NCI-H1417 treated with DMSO at 0.1 percent for 48 hours (cell line): ENCODE results near the gene OR10H5.
"Not testable (repeated sequence)": the region's sequence is repeated elsewhere in the genome, so short reads cannot be mapped to it uniquely, and the experiment has no call there.

Source experiments
- DNase-seq: peaks from one replicate; lab custom pipeline; 2025; lab: John Stamatoyannopoulos, UW

The OR10H5 gene

DNA sequence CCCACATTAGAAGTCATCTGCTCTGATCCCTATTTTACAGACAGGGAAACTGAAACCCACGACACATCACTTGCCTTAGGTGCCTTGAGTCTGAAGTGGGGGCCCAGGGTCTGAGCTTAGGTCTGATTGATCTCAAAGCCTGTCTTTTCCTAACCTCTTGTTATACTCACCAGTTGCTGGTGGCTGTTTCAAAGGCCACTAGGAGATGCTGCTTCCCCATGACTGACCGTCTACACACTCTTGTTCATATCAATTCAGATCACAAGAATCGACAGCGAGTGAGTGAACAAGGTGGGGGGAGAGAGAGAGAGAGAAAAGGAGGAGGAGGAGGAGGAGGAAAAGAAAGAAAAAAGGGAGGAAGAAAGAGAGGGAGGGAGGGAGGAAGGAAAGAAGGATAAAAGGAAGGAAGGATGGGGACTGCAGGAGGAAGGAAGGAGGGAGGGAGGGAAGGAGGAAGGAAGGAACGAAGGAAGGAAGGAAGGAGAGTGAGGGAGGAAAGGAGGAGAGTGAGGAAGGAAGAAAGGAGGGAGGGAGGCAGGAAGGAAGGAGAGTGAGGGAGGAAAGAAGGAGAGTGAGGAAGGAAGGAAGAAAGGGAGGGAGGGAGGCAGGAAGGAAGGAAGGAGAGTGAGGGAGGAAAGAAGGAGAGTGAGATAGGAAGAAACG lies 24.7 kb downstream of the OR10H5 start:
- DNase-seq, result no peak

DNA sequence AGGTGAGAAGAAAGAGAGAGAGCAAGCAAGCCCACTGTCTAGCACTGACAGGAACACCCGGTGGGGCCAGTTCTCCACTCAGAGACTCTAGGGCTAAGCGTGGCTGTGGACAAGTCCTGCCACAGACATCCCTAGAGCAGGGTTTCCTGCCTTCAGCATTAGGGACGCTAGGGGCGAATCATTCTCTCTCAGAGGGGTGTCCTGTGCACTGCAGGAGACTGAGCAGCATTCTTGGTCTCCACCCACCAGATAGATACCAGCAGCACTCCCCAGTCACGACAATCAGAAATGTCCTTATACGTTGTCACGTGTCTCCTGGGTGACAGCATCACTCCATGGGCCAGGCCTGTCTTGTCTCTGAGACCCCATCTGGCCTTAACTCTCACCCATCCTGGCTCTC lies 26.5 kb downstream of the OR10H5 start:
- no peak for DNase-seq

DNA sequence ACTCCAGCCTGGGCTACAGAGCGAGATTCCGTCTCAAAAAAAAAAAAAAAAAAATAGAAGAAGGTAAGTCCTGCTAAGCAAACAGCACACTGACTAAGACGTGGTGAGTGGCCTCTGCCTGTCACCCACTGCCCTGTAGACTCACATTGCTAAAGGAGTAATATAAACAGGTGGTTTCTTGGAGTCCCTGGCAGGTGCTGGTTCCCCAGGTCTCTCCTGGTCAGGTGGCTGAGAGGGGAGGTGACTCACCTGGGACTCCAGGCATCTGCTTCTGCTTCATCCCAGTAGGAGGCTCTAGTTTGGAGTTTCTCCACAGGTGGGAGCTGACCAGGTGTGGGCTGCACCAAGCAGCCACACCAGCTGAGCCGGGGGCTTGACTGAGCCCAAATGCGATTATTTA lies 27.8 kb downstream of the OR10H5 start, which contains the start of gene OR10H1:
Gene OR10H1, minus strand, starts transcription at position 359 of the 400 bp plus-strand sequence. CDS start 7,627 bp downstream, outside the sequence.
- DNase-seq, result no peak

DNA sequence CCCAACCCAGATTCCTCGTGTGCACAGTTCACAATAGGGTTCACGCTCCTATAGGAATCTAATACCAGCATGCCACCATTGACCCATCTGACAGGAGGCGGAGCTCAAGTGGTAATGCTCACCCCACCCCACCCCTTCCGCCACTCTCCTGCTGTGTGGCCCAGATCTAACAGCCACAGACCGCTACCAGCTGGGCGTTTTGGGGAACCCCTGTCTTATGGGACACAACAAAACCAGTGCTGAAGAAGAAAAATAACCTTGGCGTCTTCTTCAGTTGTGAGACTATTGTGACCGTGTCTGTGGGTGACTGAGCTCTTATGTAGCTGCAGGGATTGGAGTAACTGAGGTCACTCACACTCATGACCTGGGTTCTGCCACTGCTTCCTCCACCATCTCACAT lies 33.2 kb downstream of the OR10H5 start:
- DNase-seq, result no peak

DNA sequence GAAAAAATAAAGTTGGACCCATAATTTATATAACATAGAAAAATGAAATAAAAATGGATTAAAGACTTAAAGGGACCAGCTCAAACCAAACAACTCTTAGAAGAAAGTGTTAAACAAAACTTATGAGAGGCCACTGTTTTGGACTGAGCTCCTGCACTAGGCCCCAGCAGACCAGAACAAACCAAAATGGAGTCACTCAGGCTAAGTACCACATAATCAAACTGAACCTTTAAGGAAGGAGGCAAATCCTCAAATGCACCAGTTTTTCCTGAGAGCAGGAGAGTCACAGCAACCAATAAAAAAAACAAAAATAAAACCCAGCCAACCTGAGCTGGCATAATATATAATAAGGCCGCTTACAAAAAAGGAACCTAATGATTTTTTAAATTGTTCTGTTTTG lies 38.3 kb downstream of the OR10H5 start:
- no peak for DNase-seq

DNA sequence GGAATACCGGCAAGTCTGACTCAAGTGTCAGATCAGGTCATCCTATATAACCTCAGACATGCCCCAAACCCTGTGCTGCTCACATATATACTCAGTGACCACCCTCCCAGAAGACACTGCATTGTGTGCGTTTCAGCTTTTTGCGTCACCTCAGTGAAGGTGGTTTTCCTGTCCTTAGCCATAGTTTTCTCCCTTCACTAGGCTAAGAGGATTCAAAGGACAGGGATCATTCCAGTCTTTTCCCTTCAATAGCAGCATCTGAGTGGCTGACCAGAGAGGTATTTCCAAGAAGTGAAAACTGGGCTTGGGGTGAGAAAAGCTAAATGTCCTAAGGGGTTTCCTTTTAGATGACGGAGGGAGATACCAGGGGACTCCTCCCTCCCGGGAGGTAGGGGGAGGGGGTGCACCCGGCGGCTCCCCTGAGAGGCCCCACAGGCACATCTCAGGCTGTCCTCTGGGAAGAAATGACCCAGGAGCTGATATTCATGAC lies 40.7 kb downstream of the OR10H5 start:
- no peak for DNase-seq

DNA sequence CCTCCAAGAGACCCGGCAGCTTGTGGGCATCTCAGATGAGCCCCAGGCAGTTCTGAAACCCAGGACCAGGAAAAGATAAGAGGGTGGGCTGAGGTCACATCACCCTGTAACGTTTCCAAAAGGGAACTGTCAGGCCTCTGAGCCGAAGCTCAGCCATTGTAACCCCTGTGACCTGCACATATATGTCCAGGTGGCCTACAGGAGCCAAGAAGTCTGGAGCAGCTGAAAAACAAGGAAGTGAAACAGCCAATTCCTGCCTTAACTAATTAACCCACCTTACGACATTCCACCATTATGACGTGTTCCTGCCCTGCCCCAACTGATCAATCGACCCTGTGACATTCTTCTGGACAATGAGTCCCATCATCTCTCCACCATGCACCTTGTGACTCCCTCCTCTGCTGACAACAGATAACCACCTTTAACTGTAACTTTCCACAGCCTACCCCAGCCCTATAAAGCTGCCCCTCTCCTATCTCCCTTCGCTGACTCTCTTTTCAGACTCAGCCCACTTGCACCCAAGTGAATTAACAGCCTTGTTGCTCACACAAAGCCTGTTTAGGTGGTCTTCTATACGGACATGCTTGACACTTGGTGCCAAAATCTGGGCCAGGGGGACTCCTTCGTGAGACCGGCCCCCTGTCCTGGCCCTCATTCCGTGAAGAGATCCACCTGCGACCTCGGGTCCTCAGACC lies 41.3 kb downstream of the OR10H5 start:
- DNase-seq, result not testable (repeated sequence)

DNA sequence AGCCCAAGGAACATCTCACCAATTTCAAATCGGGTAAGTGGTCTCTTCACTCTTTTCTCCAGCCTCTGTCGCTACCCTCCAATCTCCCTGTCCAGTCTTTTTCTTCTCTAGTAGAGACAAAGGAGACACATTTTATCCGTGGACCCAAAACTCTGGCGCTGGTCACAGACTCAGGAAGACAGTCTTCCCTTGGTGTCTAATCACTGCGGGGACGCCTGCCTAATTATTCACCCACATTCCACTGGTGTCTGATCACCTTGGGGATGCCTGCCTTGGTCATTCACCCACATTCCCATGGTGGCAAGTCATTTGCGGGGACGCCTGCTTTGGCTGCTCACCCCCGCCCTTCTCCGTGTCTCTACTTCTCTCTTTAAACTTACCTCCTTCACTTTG lies 41.8 kb downstream of the OR10H5 start:
- no peak for DNase-seq

DNA sequence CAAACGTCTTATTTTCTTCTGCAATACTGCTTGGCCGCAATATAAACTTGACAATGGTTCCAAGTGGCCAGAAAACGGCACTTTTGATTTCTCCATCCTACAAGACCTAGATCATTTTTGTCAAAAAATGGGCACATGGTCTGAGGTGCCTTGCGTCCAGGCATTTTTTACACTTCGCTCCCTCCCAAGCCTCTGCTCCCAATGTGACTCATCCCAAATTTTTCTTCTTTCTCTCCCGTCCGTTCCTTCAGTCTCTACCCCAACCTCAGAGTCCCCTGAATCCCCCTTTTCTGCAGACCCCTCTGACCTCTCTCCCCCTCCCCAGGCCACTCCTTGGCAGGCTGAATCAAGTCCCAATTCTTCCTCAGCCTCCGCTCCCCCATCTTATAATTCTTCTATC lies 42.3 kb downstream of the OR10H5 start:
- DNase-seq, result no peak

DNA sequence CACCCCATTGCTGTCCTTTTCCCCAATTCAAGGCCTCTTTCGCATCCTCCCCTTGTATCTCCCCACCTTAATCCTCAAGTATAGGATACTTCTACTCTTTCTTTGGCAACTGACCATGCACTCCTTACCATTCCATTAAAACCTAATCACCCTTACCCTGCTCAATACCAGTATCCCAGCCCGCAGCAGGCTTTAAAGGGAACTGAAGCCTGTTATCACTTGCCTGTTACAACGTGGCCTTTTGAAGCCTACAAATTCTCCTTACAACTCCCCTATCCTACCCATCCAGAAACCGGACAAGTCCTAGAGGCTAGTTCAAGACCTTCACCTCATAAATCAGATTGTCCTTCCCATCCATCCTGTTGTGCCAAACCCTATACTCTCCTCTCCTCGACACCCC lies 44.2 kb downstream of the OR10H5 start:
- DNase-seq, result no peak

DNA sequence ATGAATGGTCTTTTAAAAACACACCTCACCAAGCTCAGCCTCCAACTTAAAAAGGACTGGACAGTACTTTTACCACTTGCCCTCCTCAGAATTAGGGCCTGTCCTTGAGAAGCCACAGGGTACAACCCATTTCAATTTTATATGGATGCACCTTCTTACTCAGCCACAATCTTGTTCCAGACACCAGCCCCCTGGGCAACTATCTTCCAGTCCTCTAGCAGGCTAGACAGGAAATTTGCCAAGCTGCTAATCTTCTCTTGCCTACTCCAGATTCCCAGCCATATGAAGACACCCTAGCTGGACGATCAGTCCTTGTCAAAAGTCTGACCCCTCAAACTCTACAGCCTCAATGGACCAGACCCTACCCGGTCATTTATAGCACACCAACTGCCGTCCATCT lies 46.8 kb downstream of the OR10H5 start:
- DNase-seq, result not testable (repeated sequence)

DNA sequence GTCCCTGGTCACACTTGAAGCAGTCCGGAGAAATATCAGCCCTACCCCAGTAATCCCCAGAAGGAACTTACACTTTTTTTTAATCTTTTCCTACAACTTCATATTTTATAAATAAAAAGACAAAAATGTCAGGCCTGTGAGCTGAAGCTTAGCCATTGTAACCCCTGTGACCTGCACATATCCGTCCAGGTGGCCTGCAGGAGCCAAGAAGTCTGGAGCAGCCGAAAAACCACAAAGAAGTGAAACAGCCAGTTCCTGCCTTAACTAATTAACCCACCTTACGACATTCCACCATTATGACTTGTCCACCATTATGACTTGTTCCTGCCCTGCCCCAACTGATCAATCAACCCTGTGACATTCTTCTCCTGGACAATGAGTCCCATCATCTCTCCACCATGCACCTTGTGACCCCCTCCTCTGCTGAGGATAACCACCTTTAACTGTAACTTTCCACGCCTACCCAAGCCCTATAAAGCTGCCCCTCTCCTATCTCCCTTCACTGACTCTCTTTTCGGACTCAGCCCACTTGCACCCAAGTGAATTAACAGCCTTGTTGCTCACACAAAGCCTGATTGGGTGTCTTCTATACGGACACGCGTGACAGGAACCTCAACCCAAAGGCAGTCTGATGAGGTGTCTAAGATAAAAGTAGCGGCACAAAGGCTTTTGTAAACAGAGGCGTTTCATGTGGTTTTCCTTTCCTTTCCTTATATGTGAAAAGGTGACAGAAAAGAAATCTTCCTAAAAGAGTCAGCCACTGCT lies 48.3 kb downstream of the OR10H5 start:
- DNase-seq, result not testable (repeated sequence)

DNA sequence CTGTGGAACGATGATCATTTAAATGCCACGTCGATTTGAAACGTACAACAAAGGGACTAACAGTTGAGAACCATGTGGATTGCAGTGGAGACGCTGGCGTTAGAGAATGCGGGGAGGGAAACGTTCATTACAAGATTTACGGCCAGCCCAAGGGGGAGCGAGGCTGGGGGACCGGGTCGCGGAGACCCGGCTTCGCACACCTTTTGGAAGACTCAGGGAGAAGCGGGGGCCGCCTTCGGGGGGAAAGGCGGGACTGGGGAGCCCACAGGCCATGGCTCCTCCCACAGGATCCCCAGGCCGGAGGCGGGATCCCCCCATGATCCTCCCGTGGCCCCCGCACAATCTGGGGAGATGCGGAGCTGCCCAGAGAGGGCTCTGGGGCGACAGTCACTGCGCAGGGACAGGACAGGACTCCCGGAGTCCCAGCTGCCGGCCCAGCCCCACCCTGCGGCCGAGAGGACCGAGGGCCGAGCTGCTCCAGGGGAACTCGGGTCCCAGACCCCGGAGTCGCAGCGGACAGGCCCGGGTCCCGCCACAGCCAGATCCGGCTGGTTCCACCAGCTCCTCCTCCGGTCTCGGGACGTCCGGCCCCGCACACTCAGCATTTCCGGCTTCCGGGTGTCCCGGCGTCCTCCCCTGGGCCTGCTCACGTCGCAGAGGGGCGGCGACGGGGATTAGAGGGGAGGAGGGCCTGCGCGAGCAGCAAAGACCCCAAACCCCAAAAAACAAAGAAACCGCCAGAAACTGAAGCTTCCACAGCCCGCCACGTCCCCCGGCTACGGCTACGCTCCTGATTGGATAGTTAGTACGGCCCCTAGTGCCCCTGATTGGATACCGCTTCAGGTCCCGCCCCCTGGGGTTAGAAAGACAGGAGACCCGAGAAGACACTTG lies 49.1 kb downstream of the OR10H5 start:
- DNase-seq, result no peak

DNA sequence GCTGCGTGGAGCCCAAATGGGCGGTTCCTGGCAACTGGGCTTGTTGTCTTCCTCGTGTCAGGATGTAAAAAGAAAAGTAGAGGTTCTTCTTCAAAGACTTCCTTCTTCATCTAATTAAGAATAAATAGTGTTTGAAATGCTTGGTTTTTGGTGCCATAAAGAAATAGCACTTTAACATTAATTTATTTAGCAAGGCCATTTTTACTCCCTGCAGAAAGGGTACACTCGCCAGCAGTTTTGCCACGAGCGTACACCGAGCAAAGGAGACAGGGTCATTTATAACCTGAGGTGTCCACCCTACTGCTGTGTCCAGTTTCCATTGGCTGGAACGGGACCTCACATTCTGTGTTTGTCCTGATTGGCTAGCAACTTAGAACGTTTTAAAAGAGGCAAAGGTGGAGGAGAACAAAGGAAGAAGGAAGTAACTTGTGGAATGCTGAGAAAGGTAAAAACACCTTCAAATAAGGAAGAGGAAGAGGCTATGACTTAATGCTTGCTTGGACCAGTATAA lies 49.8 kb downstream of the OR10H5 start:
- DNase-seq, result no peak

DNA sequence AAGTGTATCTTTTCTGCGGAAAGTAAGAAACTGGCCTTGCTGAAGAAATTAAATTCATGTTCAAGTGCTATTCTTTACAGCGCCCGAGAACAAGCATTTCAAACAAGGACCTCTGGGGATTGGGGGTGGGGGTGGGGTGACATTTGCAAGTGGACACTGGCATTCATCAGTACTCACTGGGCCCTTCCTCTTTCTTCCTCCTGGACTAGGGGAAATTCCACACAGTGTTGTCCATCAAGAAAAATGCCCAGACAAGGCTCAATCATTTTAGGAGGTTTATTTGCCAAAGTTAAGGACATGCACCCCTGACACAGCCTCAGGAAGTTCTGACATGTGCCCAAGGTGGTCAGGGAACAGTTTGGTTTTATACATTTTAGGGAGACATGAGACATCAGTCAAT lies 50.9 kb downstream of the OR10H5 start:
- no peak for DNase-seq

DNA sequence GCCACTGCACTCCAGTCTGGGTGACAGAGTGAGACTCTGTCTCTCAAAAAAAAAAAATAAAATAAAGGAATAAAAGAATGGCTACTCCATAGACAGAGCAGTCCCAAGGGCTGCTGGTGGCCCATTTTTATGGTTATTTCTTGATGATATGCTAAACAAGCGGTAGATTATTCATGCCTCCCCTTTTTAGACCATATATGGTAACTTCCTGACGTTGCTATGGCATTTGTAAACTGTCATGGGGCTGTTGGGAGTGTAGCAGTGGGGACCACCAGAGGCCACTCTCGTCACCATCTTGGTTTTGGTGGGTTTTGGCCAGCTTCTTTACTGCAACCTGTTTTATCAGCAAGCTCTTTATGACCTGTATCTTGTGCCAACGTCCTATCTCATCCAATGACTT lies 52.4 kb downstream of the OR10H5 start:
- not testable (repeated sequence) for DNase-seq

DNA sequence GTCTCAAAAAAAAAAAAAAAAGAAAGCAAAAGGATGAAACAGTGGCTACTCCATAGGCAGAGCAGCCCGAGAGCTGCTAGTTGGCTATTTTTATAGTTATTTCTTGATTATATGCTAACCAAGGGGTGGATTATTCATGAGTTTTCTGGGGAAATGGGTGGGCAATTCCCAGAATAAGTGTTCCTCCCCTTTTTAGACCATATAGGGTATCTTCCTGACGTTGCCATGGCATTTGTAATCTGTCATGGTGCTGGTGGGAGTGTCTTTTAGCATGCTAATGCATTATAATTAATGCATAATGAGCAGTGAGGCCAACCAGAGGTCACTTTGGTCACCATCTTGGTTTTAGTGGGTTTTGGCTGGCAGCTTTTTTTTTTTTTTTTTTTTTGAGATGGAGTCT lies 53.4 kb downstream of the OR10H5 start:
- no peak for DNase-seq

DNA sequence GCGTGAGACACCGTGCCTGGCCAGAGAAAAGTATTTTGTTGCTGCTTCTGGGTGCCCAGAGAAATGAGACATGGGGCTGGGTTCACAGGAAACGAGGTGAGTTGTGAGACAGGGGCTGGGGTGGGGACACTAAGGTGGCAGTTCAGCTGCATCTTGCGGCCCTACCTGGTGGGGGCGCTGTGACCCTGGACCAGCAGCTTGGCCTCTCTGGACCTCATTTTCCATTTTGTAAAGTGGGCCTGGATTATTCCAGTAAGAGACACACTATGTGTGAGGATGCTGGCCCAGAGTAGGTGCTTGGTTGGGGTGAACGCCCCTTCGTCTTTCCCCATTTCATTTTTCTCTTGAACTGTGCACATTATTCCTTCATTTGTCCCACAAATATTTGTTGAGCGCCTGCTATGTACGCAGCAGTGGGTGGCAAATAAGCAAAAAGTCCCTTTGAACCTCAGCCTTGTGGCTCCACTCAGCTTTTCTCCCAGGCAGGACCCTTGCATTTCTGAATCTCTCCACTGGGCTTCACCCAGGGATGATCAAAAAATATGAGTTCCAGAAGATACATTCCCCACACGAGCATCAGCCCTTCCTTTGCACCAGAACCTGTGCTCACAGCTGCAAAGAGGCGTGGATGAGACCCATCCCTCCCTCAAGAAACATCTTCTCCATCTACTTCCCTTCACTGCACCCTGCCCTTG lies 54.6 kb downstream of the OR10H5 start:
- no peak for DNase-seq

DNA sequence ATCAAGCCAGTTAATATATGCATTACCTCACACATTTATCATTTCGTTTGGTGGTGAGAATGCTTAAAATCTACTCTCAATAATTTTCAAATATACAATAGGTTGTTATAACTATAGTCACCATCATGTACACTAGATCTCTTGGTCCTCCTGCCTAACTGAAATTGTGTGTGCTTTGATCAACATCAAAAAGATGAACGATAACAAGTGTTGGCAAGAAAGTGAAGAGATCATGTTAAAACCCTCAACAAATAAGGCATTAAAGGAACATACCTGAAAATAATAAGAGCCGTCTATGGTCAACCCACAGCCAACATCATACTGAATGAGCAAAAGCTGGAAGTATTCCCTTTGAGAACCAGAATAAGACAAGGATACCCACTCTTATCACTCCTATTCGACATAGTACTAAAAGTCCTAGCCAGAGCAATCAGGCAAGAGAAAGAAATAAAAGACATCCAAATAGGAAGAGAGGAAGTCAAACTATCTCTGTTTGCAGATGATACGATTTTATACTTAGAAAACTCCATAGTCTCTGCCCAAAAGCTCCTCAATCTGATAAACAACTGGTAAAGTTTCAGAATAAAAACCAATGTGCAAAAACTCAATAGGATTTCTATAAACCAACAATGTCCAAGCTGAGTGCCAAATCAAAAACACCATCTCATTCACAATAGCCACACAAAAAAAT lies 55.9 kb downstream of the OR10H5 start:
- no peak for DNase-seq

DNA sequence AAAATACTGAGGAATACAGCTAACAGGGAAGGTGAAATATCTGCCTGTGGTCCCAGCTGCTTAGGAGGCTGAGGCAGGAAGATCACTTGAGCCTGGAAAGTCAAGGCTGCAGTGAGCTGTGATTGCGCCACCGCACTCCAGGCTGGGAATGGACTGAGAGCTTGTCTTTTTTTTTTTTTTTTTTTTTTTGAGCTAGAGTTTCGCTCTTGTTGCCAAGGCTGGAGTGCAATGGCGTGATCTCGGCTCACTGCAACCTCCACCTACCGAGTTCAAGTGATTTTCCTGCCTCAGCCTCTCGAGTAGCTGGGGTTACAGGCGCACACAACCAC lies 56.4 kb downstream of the OR10H5 start:
- not testable (repeated sequence) for DNase-seq

DNA sequence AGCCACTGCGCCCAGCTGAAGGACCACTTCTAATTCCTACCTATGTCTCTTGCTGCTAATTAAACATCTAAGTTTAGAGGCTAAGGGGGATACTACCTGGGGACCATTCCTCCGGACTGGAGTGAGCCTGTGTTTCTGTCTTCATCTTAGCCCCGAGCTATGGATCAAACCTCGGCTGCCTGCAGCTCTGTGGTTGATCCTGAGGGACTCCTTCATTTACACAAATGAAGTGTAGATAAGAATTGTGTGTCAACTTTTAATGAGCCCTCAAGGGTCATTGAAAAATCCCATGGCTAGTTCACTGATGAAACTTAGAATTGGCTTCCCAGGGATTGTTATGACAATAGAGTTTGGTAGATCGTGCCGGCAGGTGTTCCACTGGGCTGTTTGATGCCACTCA lies 59.5 kb downstream of the OR10H5 start:
- DNase-seq, result no peak
